Stimulated activated CD4-positive, alpha-beta T cell treated with anti-CD3 and anti-CD28 coated beads, Interleukin-1b, Interleukin-23, amount 100 ng/mL, for 1 hour (primary cell): ENCODE measurements around the gene PTPRG.

Experiments used
- DNase-seq, 2 donors: peaks; one replicate each; pipeline ENCODE4 v3.0.0-alpha.2; 2020; ENCODE audit warnings: low read depth in 2 of 2

Gene PTPRG

DNA sequence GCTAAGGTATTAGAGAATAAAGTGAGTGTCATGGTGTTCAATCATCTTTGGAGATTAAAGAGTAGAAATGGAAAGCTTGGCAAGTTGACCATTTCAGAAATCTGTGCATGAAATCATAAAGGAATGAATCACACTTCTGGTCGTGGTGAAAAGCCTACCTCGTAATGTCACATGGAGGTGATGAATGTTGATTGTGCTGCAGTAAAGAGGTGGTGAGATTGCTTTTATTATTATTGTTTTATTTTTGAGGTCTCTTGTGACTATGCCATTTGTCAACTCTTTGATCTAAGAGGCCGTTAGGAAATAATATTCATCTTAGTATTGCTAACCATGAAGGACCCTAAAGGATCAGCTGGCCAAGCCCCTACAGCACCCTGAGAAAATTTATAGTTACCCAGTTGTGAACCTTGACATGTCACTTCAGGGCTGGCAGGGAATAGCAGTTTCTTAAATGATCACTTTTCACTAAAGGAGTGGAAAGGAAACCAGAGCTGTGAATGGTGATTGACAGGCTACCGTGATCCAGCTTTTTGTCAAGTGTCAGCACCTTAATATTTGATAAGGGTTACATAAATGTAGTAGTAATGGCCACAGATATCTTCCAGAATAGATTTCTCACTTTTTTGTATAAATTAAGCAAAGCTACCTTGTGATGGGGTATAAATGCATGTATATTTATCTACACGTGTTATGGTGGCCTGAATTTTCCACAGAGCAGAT, 203.9 kb downstream of the PTPRG start:
- DNase-seq, result no peak

DNA sequence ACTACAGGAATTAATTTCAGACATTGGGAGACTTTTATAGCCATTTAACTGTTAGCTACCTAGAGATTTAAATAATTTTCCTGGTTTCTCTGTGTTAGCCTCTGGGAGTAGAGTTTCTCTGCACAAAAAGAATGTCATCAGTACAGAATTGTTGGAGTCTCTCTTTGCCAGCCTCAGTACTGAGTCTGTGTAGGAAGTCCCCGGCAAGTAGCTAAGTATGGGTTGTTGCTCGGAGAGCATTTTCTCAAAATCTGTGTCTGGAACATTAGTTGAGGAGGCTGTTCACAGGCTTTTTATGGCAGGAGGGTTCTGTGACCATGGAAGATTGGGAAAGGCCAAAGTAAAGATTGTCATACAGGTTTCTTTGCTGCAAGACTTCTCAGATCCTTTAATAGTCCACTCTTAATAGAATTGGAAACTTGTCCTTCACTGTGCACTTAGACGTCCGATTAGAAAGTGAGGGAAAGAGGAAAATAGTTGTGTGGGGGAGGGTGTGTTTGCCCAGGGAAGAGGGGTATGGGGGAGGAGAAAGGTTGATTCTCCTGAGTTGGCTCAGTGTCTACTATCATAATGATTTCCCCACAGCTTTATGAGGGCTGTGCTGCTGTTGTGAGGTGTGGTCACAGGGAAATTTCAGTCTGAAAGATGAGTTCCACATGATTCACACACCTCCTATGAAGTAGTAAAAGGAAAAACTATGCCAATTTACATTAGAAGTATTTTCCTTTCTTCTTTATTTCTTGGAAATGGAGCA, 207.1 kb downstream of the PTPRG start:
- no peak for DNase-seq

DNA sequence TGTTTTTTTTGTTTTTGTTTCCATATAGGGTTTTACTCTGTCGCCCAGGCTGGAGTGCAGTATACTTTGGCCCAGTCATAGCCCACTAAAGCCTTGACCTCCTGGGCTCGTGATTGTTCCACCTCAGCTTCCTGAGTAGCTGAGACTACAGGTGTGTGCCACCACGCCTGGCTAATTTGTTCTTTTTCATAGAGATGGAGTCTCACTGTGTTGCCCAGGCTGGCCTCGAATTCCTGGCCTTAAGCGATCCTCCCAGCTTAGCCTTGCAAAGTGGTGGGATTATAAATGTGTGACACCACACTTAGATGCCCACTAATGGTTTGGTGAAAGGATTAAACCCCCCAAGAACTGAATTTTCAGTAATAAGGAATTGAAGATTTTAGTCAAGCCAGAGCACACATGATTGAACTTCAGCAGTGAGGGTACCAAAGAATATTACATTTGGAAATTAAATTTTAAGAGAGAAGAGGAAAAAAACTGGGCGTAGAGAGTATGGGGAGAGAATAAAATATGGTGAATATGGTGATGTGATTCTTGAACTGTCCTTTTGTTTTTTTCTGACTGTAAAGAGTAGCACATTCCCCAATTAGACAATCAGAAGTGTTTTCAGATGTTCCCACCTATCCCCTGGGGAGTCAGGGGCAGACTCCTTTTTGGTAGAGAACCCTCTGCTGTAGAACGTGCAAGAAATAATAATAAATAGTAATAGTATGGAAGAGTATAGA, 208.1 kb downstream of the PTPRG start:
- no peak for DNase-seq

DNA sequence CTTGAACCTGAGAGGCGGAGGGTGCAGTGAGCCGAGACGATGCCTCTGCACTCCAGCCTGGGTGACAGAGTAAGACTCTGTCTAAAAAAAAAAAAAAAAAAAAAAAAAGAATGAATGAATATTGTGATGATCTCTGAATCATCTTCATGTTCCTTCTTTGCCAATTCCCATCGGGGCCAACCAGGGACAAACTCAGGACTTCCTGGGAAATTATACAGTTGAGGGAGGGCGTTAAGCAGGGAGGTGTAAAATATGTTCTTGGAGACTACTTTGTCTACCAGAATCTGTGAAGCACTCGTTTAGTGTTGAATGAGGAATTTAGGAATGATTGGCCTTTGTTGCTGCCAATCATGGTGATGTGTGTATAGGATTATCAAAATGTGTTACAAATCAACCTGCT, 210.6 kb downstream of the PTPRG start:
- DNase-seq, result no peak

DNA sequence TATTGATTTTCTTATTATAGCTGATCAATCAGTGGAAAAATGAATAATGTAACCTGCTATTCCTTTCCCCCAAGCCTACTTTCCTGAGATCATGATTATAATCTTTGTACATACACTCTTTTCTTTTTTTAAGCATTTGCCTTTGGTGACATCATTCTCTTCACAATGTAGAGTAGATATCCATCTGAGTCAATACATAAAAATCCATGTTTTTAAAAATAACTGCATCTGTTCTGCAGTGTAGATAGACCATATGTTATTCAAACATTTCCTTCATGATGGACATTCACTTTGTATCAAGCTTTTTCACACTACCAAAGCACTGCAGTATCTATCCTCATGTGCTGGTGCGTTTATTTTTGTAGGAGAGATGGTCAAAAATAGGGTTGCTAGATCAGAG, 211.1 kb downstream of the PTPRG start:
- no peak for DNase-seq

GRCh38 chr3:61774279-61774890, 213.0 kb downstream of the PTPRG start:
- no peak for DNase-seq

DNA sequence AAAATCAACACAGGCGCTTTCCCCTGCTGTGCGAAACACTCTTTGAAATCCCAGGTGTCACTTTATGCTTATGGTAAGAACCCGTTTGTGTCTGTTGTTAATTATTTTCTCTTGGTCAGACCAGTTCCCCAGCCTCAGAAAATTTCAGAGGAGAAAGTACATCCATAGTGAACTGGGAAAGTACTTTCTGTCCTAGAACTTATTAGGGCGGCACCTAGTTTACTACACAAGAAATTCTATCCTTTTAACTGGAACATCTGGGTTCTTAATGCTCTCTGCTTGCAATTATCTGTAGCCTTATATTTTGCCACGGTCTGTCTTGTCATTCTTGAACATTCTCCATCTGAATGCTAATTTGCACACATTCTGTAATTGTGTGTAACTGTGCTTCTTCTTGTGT, 215.0 kb downstream of the PTPRG start:
- DNase-seq, result no peak

DNA sequence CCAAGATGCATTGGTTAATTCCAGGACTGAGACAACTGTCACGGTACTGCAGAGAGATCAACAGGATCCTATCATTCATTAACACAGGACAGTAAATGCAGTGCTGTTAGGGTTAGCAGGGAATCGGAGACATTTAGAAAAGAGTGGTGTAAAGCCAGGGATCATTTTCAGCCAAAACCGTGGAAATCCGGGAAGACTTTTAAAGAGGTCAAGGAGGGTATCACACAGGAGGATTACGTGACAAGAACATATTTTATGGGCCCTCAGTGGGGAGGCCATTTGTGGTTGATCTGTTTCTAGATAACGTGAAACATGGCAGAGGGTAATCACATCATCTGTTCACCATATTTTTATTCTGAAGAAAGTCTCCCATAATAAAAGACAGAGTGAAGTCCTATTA, 216.1 kb downstream of the PTPRG start:
- no peak for DNase-seq

DNA sequence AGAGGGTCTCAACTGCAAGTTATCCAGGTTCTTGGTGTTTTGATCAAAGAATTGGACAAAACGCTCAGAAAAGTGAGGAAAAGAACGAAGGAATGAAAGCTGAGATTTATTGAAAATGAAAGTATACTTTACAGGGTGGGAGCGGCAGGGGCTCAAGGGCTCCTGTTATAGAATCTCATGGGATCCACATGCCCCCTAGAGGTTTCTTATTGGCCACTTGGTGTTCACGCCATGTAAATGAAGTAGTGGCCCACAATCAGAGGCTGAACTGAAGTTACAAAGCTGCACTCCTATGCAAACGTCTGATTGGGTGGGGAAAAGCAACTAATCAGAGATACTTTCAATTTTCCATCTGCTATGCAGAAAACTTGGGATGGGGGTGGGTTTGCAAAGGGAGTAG, 216.7 kb downstream of the PTPRG start:
- no peak for DNase-seq

- no peak for DNase-seq
Measured at GRCh38 chr3:61780016-61780415, 218.6 kb downstream of the PTPRG start.

DNA sequence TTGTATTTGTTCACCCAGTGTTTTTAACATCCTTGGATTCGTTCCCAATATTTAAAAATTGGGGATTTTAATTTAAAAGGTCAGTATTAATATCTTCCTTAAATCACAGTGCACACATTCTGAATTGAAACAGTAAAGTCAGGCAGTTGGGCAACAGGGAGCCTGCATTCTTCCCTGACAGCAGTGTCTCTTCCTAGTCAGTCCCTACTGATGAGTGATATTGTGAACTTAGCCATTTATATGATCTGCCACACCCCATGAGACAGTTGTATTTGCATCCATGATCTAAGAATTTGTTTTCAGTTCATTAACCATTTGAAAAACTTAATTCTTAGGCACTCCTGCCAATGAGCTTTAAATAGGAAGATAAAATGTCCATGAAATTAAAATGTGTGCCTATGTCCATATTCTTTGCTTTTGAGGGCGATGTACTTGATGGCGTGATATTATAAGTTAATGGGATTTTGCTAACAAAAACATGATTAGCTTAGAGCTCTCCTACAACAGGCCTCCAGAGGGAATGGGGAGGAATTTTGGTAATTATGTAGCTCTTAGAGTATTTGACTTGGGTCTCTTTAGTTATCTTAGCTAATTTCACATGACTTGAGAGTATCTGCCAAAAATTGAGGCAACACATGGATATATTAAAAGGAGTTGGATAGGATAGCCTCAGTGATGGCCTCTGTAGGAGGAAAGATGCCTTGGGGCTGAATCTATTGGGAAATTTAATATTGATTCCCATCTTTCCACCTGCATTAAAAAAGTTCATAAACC, 219.3 kb downstream of the PTPRG start:
- DNase-seq, result no peak

DNA sequence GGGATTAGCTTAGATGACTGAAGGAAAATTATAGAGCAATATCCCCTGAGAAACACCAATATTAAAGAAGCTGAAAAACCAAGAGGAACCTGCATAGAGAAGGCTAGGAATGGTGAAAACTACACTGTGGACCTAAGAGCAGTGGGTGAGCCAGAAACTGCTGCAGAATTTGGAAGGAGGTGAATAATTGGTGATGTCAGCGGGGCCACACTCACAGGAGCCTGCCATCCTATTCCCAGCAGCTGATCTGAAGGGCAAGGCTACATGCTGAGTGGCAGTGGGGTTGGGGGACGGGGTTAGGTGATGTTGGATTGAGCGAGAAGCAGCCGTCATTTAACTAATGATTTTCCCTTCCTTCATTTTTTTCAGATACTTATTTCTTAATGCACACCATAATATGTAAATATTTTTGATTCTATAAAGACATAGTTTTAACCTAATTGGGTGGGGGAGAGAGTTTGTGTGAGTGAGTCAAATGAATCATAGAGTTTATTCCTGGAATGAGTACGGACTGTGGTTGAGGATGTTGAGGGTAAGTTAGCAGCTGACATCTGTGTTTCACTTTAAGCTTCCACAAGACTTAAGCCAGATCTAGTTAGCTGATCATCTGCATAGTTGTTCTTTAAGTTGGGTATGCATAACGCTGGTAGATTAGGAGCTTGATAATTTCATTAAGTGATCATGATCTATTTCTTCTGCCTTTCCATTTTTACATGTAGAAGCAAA, 222.8 kb downstream of the PTPRG start:
- DNase-seq, result no peak

GRCh38 chr3:61788623-61789507, 227.5 kb downstream of the PTPRG start:
- no peak for DNase-seq

- no peak for DNase-seq
Measured at GRCh38 chr3:61789861-61790260, 228.5 kb downstream of the PTPRG start.

GRCh38 chr3:61790411-61790810, 229.0 kb downstream of the PTPRG start:
- no peak for DNase-seq

GRCh38 chr3:61793056-61793455, 231.7 kb downstream of the PTPRG start:
- DNase-seq, result no peak

DNA sequence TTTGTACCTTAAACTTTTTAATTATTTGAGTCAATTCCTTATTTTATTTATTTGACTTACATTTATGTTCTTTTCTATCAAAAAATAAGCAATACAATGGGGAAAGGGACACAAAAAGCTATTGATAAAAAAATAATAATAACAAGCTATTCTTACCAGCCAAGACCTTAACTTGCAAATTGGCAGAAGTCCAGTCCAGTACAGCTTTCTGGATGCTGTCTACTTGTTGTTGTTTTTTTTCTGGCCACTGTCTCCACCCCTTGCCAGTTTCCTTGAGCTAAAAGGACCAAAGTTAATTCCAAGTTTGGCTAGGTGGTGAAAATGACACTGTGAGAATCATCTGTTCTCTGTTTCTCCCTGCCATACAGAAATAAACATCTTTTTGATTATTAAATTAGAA, 232.2 kb downstream of the PTPRG start:
- DNase-seq, result no peak

GRCh38 chr3:61794341-61794740, 233.0 kb downstream of the PTPRG start:
- no peak for DNase-seq

GRCh38 chr3:61794961-61795360, 233.6 kb downstream of the PTPRG start:
- no peak for DNase-seq
